Tibial artery (tissue), 4 donors: ENCODE results near the gene ARL2.
"Not testable (repeated sequence)": the region's sequence is repeated elsewhere in the genome, so short reads cannot be mapped to it uniquely, and the experiment has no call there.

ENCODE experiments used
- DNase-seq, 2 donors: peaks; one replicate each; pipeline ENCODE4 v3.0.0-alpha.2; 2019
- H3K27ac ChIP-seq, 2 donors: fragments of 200-600 bp; sonication (generic) in 1 of 2; 1 replicate in 1 of 2; 2 replicates in 1 of 2; pipeline ENCODE4 v1.5.1; 2018 to 2019; ENCODE audit warnings: mild to moderate bottlenecking in 1 of 2
- H3K27me3 ChIP-seq, 2 donors: fragments of 200-600 bp; sonication (generic) in 1 of 2; one replicate each; pipeline versions ENCODE4 v1.5.1 to v1.6.0; 2016 to 2019
- H3K36me3 ChIP-seq, 3 donors: fragments of 200-600 bp; sonication (generic) in 2 of 3; one replicate each; pipeline ENCODE4 v1.5.1; 2016 to 2019; ENCODE audit warnings: mild to moderate bottlenecking in 2 of 3
- H3K4me1 ChIP-seq, 4 donors: fragments of 200-600 bp; sonication (generic) in 2 of 4; 1 replicate in 3 of 4; 2 replicates in 1 of 4; pipeline ENCODE4 v1.5.1; 2016 to 2019
- H3K4me3 ChIP-seq, 2 donors: fragments of 200-600 bp; sonication (generic) in 1 of 2; 1 replicate in 1 of 2; 2 replicates in 1 of 2; pipeline ENCODE4 v1.5.1; 2018 to 2019; ENCODE audit warnings: mild to moderate bottlenecking in 2 of 2
- H3K9me3 ChIP-seq, 3 donors: fragments of 200-600 bp; sonication (generic) in 1 of 3; one replicate each; pipeline ENCODE4 v1.5.1; 2016 to 2019
- intact Hi-C: fragments of 100-400 bp; cut with DNase I; formaldehyde crosslinking; loops from one replicate; pipeline ENCODE4 v1.15.0; 2023; ENCODE audit warnings: low total_unique reads
- TF ChIP-seq, protein P1 (sequence below), 2 experiments: fragments of 200-600 bp in 1 of 2; fragments of 450-650 bp in 1 of 2; IDR thresholded peaks; one replicate each; pipeline ENCODE4 v1.5.1; 2017 to 2019; ENCODE audit warnings: antibody characterized with exemption in 2 of 2, mild to moderate bottlenecking in 1 of 2, moderate library complexity in 1 of 2

ARL2 gene

DNA sequence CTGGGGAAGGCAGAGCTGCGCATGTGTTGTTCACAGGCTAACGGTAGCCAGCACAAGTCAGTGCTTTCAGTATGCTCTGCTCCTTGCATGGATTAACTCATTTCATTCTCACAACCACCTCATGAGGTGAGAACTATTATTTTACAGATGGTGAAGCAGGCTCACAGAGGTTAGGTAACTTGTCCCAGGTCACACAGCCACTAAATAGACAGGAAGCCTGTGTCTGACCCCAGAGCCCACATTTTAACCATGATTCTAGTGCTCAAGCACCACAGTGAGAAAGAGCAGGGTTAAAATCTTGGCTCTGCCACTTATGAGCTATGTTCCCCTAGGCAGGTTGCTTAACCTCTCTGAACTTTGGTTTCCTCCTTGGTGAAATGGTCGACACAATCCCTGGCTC, 7.0 kb downstream of the ARL2 start:
- no peak for DNase-seq
- TF ChIP-seq, protein P1, sequence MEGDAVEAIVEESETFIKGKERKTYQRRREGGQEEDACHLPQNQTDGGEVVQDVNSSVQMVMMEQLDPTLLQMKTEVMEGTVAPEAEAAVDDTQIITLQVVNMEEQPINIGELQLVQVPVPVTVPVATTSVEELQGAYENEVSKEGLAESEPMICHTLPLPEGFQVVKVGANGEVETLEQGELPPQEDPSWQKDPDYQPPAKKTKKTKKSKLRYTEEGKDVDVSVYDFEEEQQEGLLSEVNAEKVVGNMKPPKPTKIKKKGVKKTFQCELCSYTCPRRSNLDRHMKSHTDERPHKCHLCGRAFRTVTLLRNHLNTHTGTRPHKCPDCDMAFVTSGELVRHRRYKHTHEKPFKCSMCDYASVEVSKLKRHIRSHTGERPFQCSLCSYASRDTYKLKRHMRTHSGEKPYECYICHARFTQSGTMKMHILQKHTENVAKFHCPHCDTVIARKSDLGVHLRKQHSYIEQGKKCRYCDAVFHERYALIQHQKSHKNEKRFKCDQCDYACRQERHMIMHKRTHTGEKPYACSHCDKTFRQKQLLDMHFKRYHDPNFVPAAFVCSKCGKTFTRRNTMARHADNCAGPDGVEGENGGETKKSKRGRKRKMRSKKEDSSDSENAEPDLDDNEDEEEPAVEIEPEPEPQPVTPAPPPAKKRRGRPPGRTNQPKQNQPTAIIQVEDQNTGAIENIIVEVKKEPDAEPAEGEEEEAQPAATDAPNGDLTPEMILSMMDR (IDR thresholded peaks at IDR 0.05) = no peak
- no peak overlapping the region for H3K4me3 ChIP-seq
- H3K27ac ChIP-seq = no peak overlapping the region
- no peaks in the 10 kb centered on the region for H3K27me3 ChIP-seq
- H3K9me3 ChIP-seq = no peaks in the 10 kb centered on the region
- intact Hi-C loops = no loop called here
- peaks cover 28 to 56% (median 40%) of the 10 kb centered on the region in 3 donors for H3K36me3 ChIP-seq
- H3K4me1 ChIP-seq = peaks cover 0 to 6% (median 0%) of the 10 kb centered on the region in 4 donors

DNA sequence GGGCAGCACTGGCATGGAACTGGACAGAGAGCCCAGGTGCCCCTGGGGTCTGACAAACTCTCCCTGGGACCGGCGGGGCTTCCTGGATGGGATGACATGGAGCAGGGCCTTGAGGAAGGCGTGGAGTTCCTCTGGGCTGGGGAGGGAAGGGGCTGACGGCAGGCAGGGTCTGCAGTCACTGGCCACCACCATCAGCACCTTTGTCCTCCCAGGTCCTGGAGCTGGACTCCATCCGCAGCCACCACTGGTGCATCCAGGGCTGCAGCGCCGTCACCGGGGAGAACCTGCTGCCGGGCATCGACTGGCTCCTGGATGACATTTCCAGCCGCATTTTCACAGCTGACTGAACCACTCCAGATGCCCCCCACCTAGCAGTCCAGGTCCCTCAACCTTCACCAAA, 7.5 kb downstream of the ARL2 start:
- TF ChIP-seq, protein P1 (IDR thresholded peaks at IDR 0.05) = no peak
- Histone ChIP-seq H3K4me1 (peaks cover 0 to 2% (median 0%) of the 10 kb centered on the region in 4 donors), H3K27ac (no peak overlapping the region), H3K4me3 (no peak overlapping the region), H3K9me3 (no peaks in the 10 kb centered on the region), H3K36me3 (peaks cover 28 to 56% (median 40%) of the 10 kb centered on the region in 3 donors), H3K27me3 (no peaks in the 10 kb centered on the region)
- DNase-seq = no peak
- intact Hi-C loops = no loop called here

- DNase-seq, intact Hi-C loops, H3K27ac ChIP-seq, H3K9me3 ChIP-seq, H3K4me3 ChIP-seq, H3K27me3 ChIP-seq: not testable (repeated sequence)
- Histone ChIP-seq H3K36me3 (peaks cover 24 to 44% (median 33%) of the 10 kb centered on the region in 3 donors), H3K4me1 (peaks cover 0 to 13% (median 6%) of the 10 kb centered on the region in 4 donors)
These were observed 9.5 kb downstream of the ARL2 start for GRCh38 chr11:65023502-65023901.

- no peak for DNase-seq
- Histone ChIP-seq H3K4me3 (peak overlapping the region; percentile 61), H3K27me3 (no peaks in the 10 kb centered on the region), H3K27ac (peak overlapping the region; percentile 81 to 85), H3K36me3 (peaks cover 8 to 20% (median 14%) of the 10 kb centered on the region in 3 donors), H3K9me3 (no peaks in the 10 kb centered on the region), H3K4me1 (peaks cover 0 to 20% (median 12%) of the 10 kb centered on the region in 4 donors)
- intact Hi-C loops = loop anchor here (5.0 kb wide), 1 partner anchor 60 kb away; a partner anchor contains a TSS
- TF ChIP-seq, protein P1 (IDR thresholded peaks at IDR 0.05) = no peak
These were observed 12.8 kb downstream of the ARL2 start for GRCh38 chr11:65026810-65027209.

- peak within 1 kb of the TSS; percentile 61 for H3K4me3 ChIP-seq
- no peaks in the 10 kb centered on the region for H3K9me3 ChIP-seq
- H3K27me3 ChIP-seq = no peaks in the 10 kb centered on the region
- peaks cover 10 to 20% (median 13%) of the 10 kb centered on the region in 3 donors for H3K36me3 ChIP-seq
- H3K4me1 ChIP-seq = peaks cover 0 to 20% (median 12%) of the 10 kb centered on the region in 4 donors
- H3K27ac ChIP-seq = peak within 1 kb of the TSS; percentile 81 to 85
- TF ChIP-seq, protein P1 (IDR thresholded peaks at IDR 0.05) = peak; percentile 70 to 78
- peak; percentile 93 to 95 for DNase-seq
- intact Hi-C loops = loop anchor here (5.0 kb wide), 1 partner anchor 60 kb away; a partner anchor contains a TSS
These were observed 13.5 kb downstream of the ARL2 start, which contains the start of gene SNX15 for GRCh38 chr11:65027213-65028067. Gene SNX15, plus strand, starts transcription at chr11:65027439. Its CDS starts 99 bp downstream, at chr11:65027538.

GRCh38 chr11:65032216-65032615, 18.3 kb downstream of the ARL2 start:
- H3K4me3 ChIP-seq = no peak overlapping the region
- H3K36me3 ChIP-seq = peaks cover 49 to 63% (median 52%) of the 10 kb centered on the region in 3 donors
- H3K27ac ChIP-seq = no peak overlapping the region
- TF ChIP-seq, protein P1 (IDR thresholded peaks at IDR 0.05) = no peak
- DNase-seq = no peak
- H3K4me1 ChIP-seq = peaks cover 0 to 19% (median 12%) of the 10 kb centered on the region in 4 donors
- intact Hi-C loops = no loop called here
- H3K9me3 ChIP-seq = no peaks in the 10 kb centered on the region
- H3K27me3 ChIP-seq = no peaks in the 10 kb centered on the region
